Kidney (tissue), 2 donors: ENCODE results near the gene GRPR. TPM values are rescaled to one million over a fixed set of nuclear protein-coding genes. Genes with fewer than 3 reads are reported as not detected.

Experiments used
- polyA plus RNA-seq: library from polyadenylated mRNA; stranded (reverse); fragments of 350-450 nt; fragmentation: Illumina TruSeq; extraction: RNeasy Lipid Tissue Mini Kit (QIAGEN cat#74804); gene quantifications from one replicate; pipeline ENCODE4 v1.2.3, GENCODE V29; 2014; ENCODE audit warnings: low read depth, low replicate concordance; ENCODE audit not compliant: insufficient read depth
- total RNA-seq: library from RNA; stranded (reverse); fragmentation: NEBNext Ultra II Directional; extraction: Animal tissue kit (Norgen Biotek cat#: 25700); gene quantifications from one replicate; pipeline ENCODE4 v1.2.1, GENCODE V29; 2021
- donor health status: DM: yes; HTN: yes; CAD: no.

The GRPR gene
- total and polyA plus RNA-seq, 2 donors from 2014 or later: 0.25 TPM; not detected in 1

Other genes with a start within 250 kb of the GRPR start
- gene MAGEB17, start 43.9 kb downstream of the GRPR start, total RNA-seq: not detected
- not detected for gene MAGEB17, start 43.9 kb downstream of the GRPR start, polyA plus RNA-seq